Prostate gland (tissue), 2 donors: ENCODE data around the gene TOR3A. TPM values are rescaled to one million over a fixed set of nuclear protein-coding genes. Genes with fewer than 3 reads are reported as not detected.
A peak's percentile ranks its signal among the peaks of the same experiment; 100 is the strongest.

Experiments
- DNase-seq: peaks from one replicate; pipeline ENCODE4 v3.0.0-alpha.2; 2019; ENCODE audit warnings: low spot score
- H3K27ac ChIP-seq, 2 donors: fragments of 200-600 bp; sonication (generic); 2 replicates each; pipeline ENCODE4 v1.5.1; 2017 to 2019
- H3K27me3 ChIP-seq: fragments of 200-600 bp; sonication (generic); replicated peaks from 2 replicates; pipeline ENCODE4 v1.5.1; 2019; ENCODE audit not compliant: insufficient read depth
- H3K36me3 ChIP-seq, 2 donors: fragments of 200-600 bp; sonication (generic); 1 replicate in 1 of 2; 2 replicates in 1 of 2; pipeline versions ENCODE4 v1.5.1 to v1.8.1; 2017 to 2019
- H3K4me1 ChIP-seq: fragments of 200-600 bp; sonication (generic); replicated peaks from 2 replicates; pipeline ENCODE4 v1.5.1; 2019
- H3K4me3 ChIP-seq, 2 donors: fragments of 200-600 bp; sonication (generic); 2 replicates each; pipeline ENCODE4 v1.5.1; 2017 to 2019
- H3K9me3 ChIP-seq: fragments of 200-600 bp; sonication (generic); 2 replicates; pipeline ENCODE4 v1.5.1; 2017
- CTCF ChIP-seq, 4 experiments: fragments of 200-600 bp in 2 of 4; fragments of 450-650 bp in 2 of 4; sonication (generic) in 2 of 4; IDR thresholded peaks; 1 replicate in 3 of 4; 2 replicates in 1 of 4; pipeline ENCODE4 v1.5.1; 2016 to 2019; ENCODE audit warnings: antibody characterized with exemption in 4 of 4, mild to moderate bottlenecking in 2 of 4, moderate library complexity in 2 of 4
- POLR2A ChIP-seq: fragments of 450-650 bp; IDR thresholded peaks from one replicate; pipeline ENCODE4 v1.6.1; 2016; ENCODE audit warnings: antibody characterized with exemption, mild to moderate bottlenecking
- POLR2AphosphoS5 ChIP-seq: sonication (generic); formaldehyde crosslinking; IDR thresholded peaks from one replicate; pipeline ENCODE4 v1.6.1; 2017; ENCODE audit warnings: antibody characterized with exemption
- WGBS: methylation state at CpG from one replicate; pipeline ENCODE4 v1.1.5; 2018; 5-methylcytosine and 5-hydroxymethylcytosine counted together
- intact Hi-C: fragments of 100-400 bp; cut with DNase I; formaldehyde crosslinking; loops from one replicate; pipeline ENCODE4 v1.14.2; 2022
- total RNA-seq, 2 donors: library from RNA; depleted of rRNA; stranded (reverse); fragments of >200 nt; gene quantifications; one replicate each; pipeline ENCODE4 v1.1.0, GENCODE V29; 2016

TOR3A gene
- total RNA-seq, 2 donors from 2014 or later: 40.0 to 109 TPM

GRCh38 chr1:179091691-179092165, 9.9 kb downstream of the TOR3A start:
- peak; percentile 39 for DNase-seq
- Histone ChIP-seq H3K27ac (no peak overlapping the region), H3K9me3 (no peaks in the 10 kb centered on the region), H3K4me1 (no peaks in the 10 kb centered on the region), H3K27me3 (no peaks in the 10 kb centered on the region), H3K36me3 (peaks cover 0 to 15% of the 10 kb centered on the region in 2 donors), H3K4me3 (no peak overlapping the region)
- WGBS: 18% methylated on average over 5 of the region's 5 CpGs
- intact Hi-C loops: no loop called here
- TF ChIP-seq POLR2AphosphoS5 (peak; percentile 31), CTCF (IDR thresholded peaks at IDR 0.05) (no peak)

DNA sequence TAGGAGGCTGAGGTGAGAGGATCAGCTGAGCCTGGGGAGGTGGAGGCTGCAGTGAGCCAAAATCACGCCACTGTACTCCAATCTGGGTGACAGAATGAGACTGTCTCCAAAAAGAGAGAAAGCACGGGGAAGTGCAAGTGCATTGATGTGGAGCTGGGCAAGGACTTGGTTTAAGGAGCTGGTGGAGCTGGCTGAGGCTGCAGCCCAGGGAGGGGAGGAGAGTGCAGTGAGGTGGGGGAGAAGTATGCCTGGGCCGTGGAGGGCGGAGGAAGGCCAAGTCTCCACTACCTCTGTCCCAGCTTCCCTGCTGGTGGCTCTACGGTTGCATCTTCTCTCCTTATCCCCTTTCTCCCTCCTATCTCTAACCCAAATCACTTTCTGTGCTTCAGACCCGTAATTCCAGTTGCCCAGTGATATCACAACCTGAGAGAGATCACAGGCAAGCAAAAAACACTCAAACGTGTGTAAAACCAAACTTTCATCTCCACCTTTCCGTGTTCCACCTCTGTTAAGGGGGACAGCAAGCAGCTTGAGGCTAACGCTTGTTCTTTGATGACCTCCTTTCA, 11.1 kb downstream of the TOR3A start:
- Histone ChIP-seq H3K27ac (no peak overlapping the region), H3K4me1 (no peaks in the 10 kb centered on the region), H3K4me3 (no peak overlapping the region), H3K36me3 (peaks cover 0 to 15% of the 10 kb centered on the region in 2 donors), H3K27me3 (no peaks in the 10 kb centered on the region), H3K9me3 (no peaks in the 10 kb centered on the region)
- DNase-seq: no peak
- 88% methylated on average over 9 of the region's 9 CpGs for WGBS
- intact Hi-C loops: no loop called here
- no peak for TF ChIP-seq CTCF (IDR thresholded peaks at IDR 0.05)
- no peak for TF ChIP-seq POLR2AphosphoS5
- no peak for TF ChIP-seq POLR2A

DNA sequence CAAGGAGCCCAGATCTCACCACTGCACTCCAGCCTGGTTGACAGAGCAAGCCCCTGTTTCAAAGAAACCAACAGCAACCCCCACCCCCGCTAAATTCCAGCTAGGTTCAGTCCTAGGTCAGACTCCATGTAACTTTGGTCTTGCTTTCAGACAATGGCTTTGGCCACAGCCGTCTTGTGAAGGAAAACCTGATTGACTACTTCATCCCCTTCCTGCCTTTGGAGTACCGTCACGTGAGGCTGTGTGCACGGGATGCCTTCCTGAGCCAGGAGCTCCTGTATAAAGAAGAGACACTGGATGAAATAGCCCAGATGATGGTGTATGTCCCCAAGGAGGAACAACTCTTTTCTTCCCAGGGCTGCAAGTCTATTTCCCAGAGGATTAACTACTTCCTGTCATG, 12.9 kb downstream of the TOR3A start:
- peaks cover 0 to 15% of the 10 kb centered on the region in 2 donors for H3K36me3 ChIP-seq
- peak; percentile 71 for DNase-seq
- H3K4me3 ChIP-seq: no peak overlapping the region
- H3K27ac ChIP-seq: peak overlapping the region; percentile 8 to 46
- intact Hi-C loops: no loop called here
- TF ChIP-seq CTCF (IDR thresholded peaks at IDR 0.05) (no peak), POLR2AphosphoS5 (peak; percentile 82), POLR2A (no peak)
- no peaks in the 10 kb centered on the region for H3K27me3 ChIP-seq
- no peaks in the 10 kb centered on the region for H3K9me3 ChIP-seq
- no peaks in the 10 kb centered on the region for H3K4me1 ChIP-seq
- 29% methylated on average over 5 of the region's 5 CpGs for WGBS

DNA sequence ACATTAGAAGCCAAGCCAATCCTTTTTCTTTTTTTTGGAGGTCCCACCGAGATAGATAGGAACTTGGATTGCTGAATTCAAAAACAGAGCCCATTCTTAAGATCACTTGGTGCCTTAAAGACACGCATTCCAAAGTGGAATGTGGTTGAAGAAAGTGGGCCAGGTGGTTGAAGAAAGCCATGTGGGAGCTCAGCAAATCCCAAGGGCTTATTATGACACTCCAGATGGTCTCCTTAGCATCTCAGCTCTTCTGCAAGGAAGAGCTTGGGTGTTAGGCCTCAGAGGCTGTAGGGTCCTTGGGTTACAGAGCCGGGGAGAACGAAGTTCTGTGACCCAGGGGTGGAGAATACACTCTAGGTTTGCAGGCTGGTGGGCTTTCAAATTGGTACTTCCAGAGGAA, 13.5 kb downstream of the TOR3A start:
- Histone ChIP-seq H3K4me1 (no peaks in the 10 kb centered on the region), H3K36me3 (peaks cover 0 to 15% of the 10 kb centered on the region in 2 donors), H3K27ac (peak overlapping the region; percentile 8 to 46), H3K9me3 (no peaks in the 10 kb centered on the region), H3K27me3 (no peaks in the 10 kb centered on the region), H3K4me3 (no peak overlapping the region)
- 71% methylated on average over 4 of the region's 4 CpGs for WGBS
- no peak for DNase-seq
- intact Hi-C loops: no loop called here
- TF ChIP-seq POLR2A (no peak), CTCF (IDR thresholded peaks at IDR 0.05) (no peak), POLR2AphosphoS5 (no peak)

DNA sequence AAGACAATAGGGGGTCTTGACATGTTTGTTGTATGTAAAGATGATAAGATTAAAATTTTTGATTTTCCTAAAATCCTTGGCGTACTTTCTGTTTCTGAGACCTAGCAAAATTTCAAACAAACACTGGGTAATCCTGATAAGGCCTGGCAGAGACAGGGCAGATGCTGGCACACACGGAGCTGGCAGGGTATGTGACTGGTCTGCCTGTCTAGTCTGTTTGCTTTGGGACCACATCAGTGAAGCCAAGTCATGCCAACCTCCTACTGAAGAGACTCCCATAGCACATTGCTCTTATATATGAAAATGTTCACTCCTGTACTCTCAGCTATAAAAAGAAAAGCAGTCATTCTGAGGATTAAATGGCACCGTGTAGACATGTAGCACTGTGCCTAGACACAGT, 14.1 kb downstream of the TOR3A start:
- Histone ChIP-seq H3K27ac (peak overlapping the region; percentile 8 to 46), H3K4me1 (no peaks in the 10 kb centered on the region), H3K4me3 (no peak overlapping the region), H3K9me3 (no peaks in the 10 kb centered on the region), H3K36me3 (peaks cover 0 to 15% of the 10 kb centered on the region in 2 donors), H3K27me3 (no peaks in the 10 kb centered on the region)
- WGBS: 36% methylated on average over 3 of the region's 3 CpGs
- DNase-seq: no peak
- TF ChIP-seq POLR2AphosphoS5 (no peak), CTCF (IDR thresholded peaks at IDR 0.05) (no peak), POLR2A (no peak)
- intact Hi-C loops: no loop called here
